Lung (tissue), 12 donors: ENCODE measurements around the gene P4HA3. TPM values are rescaled to one million over a fixed set of nuclear protein-coding genes. Genes with fewer than 3 reads are reported as not detected.

ENCODE experiments used
- ATAC-seq: fragments of 200-7000 bp; cut with Tn5 transposase; one replicate; pipeline ENCODE4 v1.9.1; 2020; ENCODE audit warnings: moderate number of reproducible peaks; ENCODE audit not compliant: insufficient read depth, low FRiP score
- DNase-seq, 3 donors: peaks; one replicate each; pipeline ENCODE4 v3.0.0-alpha.2; 2013 to 2017
- H3K27ac ChIP-seq, 2 donors: one replicate each; pipeline ENCODE4 v1.5.1; 2013; ENCODE audit warnings: mild to moderate bottlenecking in 2 of 2, moderate library complexity in 2 of 2, control low read depth in 1 of 2, inconsistent platforms in 1 of 2, low read depth in 1 of 2, low read length in 1 of 2
- H3K27me3 ChIP-seq, 3 donors: one replicate each; pipeline ENCODE4 v1.5.1; 2013; ENCODE audit warnings: low read length in 2 of 3; ENCODE audit not compliant: control insufficient read depth in 3 of 3, insufficient read depth in 3 of 3
- H3K36me3 ChIP-seq, 4 donors: one replicate each; pipeline ENCODE4 v1.5.1; 2013; ENCODE audit warnings: low read length in 4 of 4, mild to moderate bottlenecking in 1 of 4, moderate library complexity in 1 of 4; ENCODE audit not compliant: control insufficient read depth in 4 of 4, insufficient read depth in 4 of 4
- H3K4me1 ChIP-seq, 5 donors: one replicate each; pipeline ENCODE4 v1.5.1; 2013; ENCODE audit warnings: low read length in 5 of 5, mild to moderate bottlenecking in 2 of 5, moderate library complexity in 1 of 5; ENCODE audit not compliant: control insufficient read depth in 5 of 5, insufficient read depth in 5 of 5
- H3K4me3 ChIP-seq: one replicate; pipeline ENCODE4 v1.5.1; 2013; ENCODE audit warnings: mild to moderate bottlenecking, control low read depth, moderate library complexity
- H3K9ac ChIP-seq, 2 donors: one replicate each; pipeline ENCODE4 v1.5.1; 2013; ENCODE audit warnings: low read length in 2 of 2, control low read depth in 1 of 2; ENCODE audit not compliant: insufficient read depth in 1 of 2
- H3K9me3 ChIP-seq, 4 donors: one replicate each; pipeline ENCODE4 v1.5.1; 2013; ENCODE audit warnings: low read length in 3 of 4, mild to moderate bottlenecking in 1 of 4, moderate library complexity in 1 of 4; ENCODE audit not compliant: control insufficient read depth in 4 of 4, insufficient read depth in 3 of 4
- CTCF ChIP-seq: IDR thresholded peaks from 2 replicates; pipeline ENCODE4 v1.5.1; 2012; ENCODE audit warnings: mild to moderate bottlenecking; ENCODE audit errors: control extremely low read depth, extremely low read depth
- WGBS, 2 donors: extraction: QIAGEN DNeasy Blood & Tissue Kit; methylation state at CpG; one replicate each; pipeline ENCODE4 v1.1.7; 2013; 5-methylcytosine and 5-hydroxymethylcytosine counted together
- polyA plus RNA-seq, 2 donors: library from polyadenylated mRNA; stranded (reverse); fragments of 200-250 nt; gene quantifications; one replicate each; pipeline ENCODE4 v1.2.1, GENCODE V29; 2013
- total RNA-seq, 2 donors: library from RNA; depleted of rRNA in 1 of 2; stranded (reverse); fragments of >200 nt in 1 of 2; gene quantifications; one replicate each; pipeline ENCODE4 v1.2.1, GENCODE V29; 2014 to 2021
- donor health status: control.
- donor health status: control.
- donor health status: Bipolar disorder and iron deficiency.
- donor health status: healthy.
- donor health status: DM: yes; HTN: yes; CAD: no.

Gene P4HA3
- total and polyA plus RNA-seq, 4 donors: 0.40 to 3.3 (median 0.99) TPM

GRCh38 chr11:74306435-74307175 lies 4.8 kb downstream of the P4HA3 start:
- peak in 2 of 3 donors; percentile 44 to 48 for DNase-seq
- Histone ChIP-seq H3K36me3 (no peaks in the 10 kb centered on the region), H3K4me3 (no peak overlapping the region), H3K27ac (no peak overlapping the region), H3K9me3 (no peaks in the 10 kb centered on the region), H3K9ac (no peak overlapping the region), H3K27me3 (no peaks in the 10 kb centered on the region), H3K4me1 (peaks cover 0 to 24% (median 4%) of the 10 kb centered on the region in 5 donors)
- TF ChIP-seq CTCF: no peak
- 56 to 61% methylated on average over 8 of the region's 8 CpGs for WGBS, 2 donors
- ATAC-seq: no peak

GRCh38 chr11:74299015-74299414 lies 12.4 kb downstream of the P4HA3 start:
- no peak for ATAC-seq
- Histone ChIP-seq H3K9me3 (no peaks in the 10 kb centered on the region), H3K4me1 (peaks cover 0 to 2% (median 0%) of the 10 kb centered on the region in 5 donors), H3K36me3 (no peaks in the 10 kb centered on the region), H3K27me3 (no peaks in the 10 kb centered on the region), H3K4me3 (no peak overlapping the region), H3K9ac (no peak overlapping the region), H3K27ac (no peak overlapping the region)
- no peak for TF ChIP-seq CTCF
- WGBS, 2 donors: 86 to 87% methylated on average over 3 of the region's 3 CpGs
- DNase-seq: no peak

- DNase-seq (no peak), ATAC-seq (no peak)
- WGBS, 2 donors: 91 to 96% methylated on average over 1 of the region's 1 CpG
- Histone ChIP-seq H3K36me3 (no peaks in the 10 kb centered on the region), H3K4me1 (peaks cover 0 to 2% (median 0%) of the 10 kb centered on the region in 5 donors), H3K27me3 (no peaks in the 10 kb centered on the region), H3K9me3 (no peaks in the 10 kb centered on the region), H3K4me3 (no peak overlapping the region), H3K9ac (no peak overlapping the region), H3K27ac (no peak overlapping the region)
- TF ChIP-seq CTCF: no peak
Observed at GRCh38 chr11:74297484-74297883, 14.0 kb downstream of the P4HA3 start.

- no peaks in the 10 kb centered on the region for H3K27me3 ChIP-seq
- ATAC-seq: no peak
- H3K27ac ChIP-seq: no peak overlapping the region
- DNase-seq: no peak
- no peak overlapping the region for H3K9ac ChIP-seq
- no peak for TF ChIP-seq CTCF
- no peaks in the 10 kb centered on the region for H3K36me3 ChIP-seq
- WGBS, 2 donors: 58 to 65% methylated on average over 4 of the region's 4 CpGs
- no peak overlapping the region for H3K4me3 ChIP-seq
- no peaks in the 10 kb centered on the region for H3K4me1 ChIP-seq
- H3K9me3 ChIP-seq: no peaks in the 10 kb centered on the region
Observed at GRCh38 chr11:74288911-74289310, 22.5 kb downstream of the P4HA3 start.
